ELF-1 (cell line): ENCODE results near the gene BANP.
"Not testable (repeated sequence)": the region's sequence is repeated elsewhere in the genome, so short reads cannot be mapped to it uniquely, and the experiment has no call there.

ENCODE experiments used
- DNase-seq: peaks from one replicate; pipeline ENCODE4 v3.0.0-alpha.2; 2016; ENCODE audit warnings: low read depth, low spot score

Gene BANP

GRCh38 chr16:87966064-87966645, 14.9 kb downstream of the BANP start:
- no peak for DNase-seq

GRCh38 chr16:87966685-87967185, 15.5 kb downstream of the BANP start:
- DNase-seq = no peak

GRCh38 chr16:87968541-87968940, 17.3 kb downstream of the BANP start:
- DNase-seq = no peak

GRCh38 chr16:87970186-87970585, 19.0 kb downstream of the BANP start:
- DNase-seq = no peak

- DNase-seq = no peak
These were observed 20.7 kb downstream of the BANP start for GRCh38 chr16:87971933-87972332.

- no peak for DNase-seq
These were observed 22.5 kb downstream of the BANP start for GRCh38 chr16:87973717-87974116.

- DNase-seq = no peak
These were observed 22.9 kb downstream of the BANP start for GRCh38 chr16:87974178-87974577.

GRCh38 chr16:87976665-87977064, 25.4 kb downstream of the BANP start:
- no peak for DNase-seq

- DNase-seq = no peak
These were observed 26.9 kb downstream of the BANP start for GRCh38 chr16:87978127-87978526.

GRCh38 chr16:87979352-87979751, 28.1 kb downstream of the BANP start:
- DNase-seq = no peak

- not testable (repeated sequence) for DNase-seq
These were observed 28.8 kb downstream of the BANP start for GRCh38 chr16:87979911-87980630.

- DNase-seq = not testable (repeated sequence)
These were observed 30.1 kb downstream of the BANP start for GRCh38 chr16:87981376-87981775.

GRCh38 chr16:87982581-87983041, 31.4 kb downstream of the BANP start:
- no peak for DNase-seq

- peak; percentile 58 for DNase-seq
These were observed 32.0 kb downstream of the BANP start for GRCh38 chr16:87983072-87983736.

GRCh38 chr16:87983737-87984097, 32.5 kb downstream of the BANP start:
- not testable (repeated sequence) for DNase-seq

- not testable (repeated sequence) for DNase-seq
These were observed 32.9 kb downstream of the BANP start for GRCh38 chr16:87984180-87984579.

- DNase-seq = no peak
These were observed 33.5 kb downstream of the BANP start for GRCh38 chr16:87984632-87985267.

GRCh38 chr16:87985493-87985892, 34.3 kb downstream of the BANP start:
- not testable (repeated sequence) for DNase-seq

GRCh38 chr16:87986361-87986849, 35.2 kb downstream of the BANP start:
- DNase-seq = not testable (repeated sequence)

- DNase-seq = not testable (repeated sequence)
These were observed 37.4 kb downstream of the BANP start for GRCh38 chr16:87988596-87988995.

- not testable (repeated sequence) for DNase-seq
These were observed 39.0 kb downstream of the BANP start for GRCh38 chr16:87990254-87990653.

GRCh38 chr16:87992142-87992541, 40.9 kb downstream of the BANP start:
- not testable (repeated sequence) for DNase-seq
